ENCODE measurements around the gene PRKAG2.
A peak's percentile ranks its signal among the peaks of the same experiment; 100 is the strongest.

Gene PRKAG2

GRCh38 chr7:151687523-151688235, 189.2 kb downstream of the PRKAG2 start:
- TF ChIP-seq TAF1 (IDR thresholded peaks at IDR 0.05; ENCODE audit: low read depth) (peak; percentile 30; the same call in 1 of the 2 replicates), TEAD4 (IDR thresholded peaks at IDR 0.05) (peak; percentile 97), REST (IDR thresholded peaks at IDR 0.05; ENCODE audit: low read depth) (no peak), CREB1 (IDR thresholded peaks at IDR 0.05; ENCODE audit: low read depth) (no peak), RAD21 (IDR thresholded peaks at IDR 0.05; ENCODE audit: low read depth) (no peak), NFIC (IDR thresholded peaks at IDR 0.05) (peak; percentile 72), CEBPB (IDR thresholded peaks at IDR 0.05) (no peak), ZBTB7A (IDR thresholded peaks at IDR 0.05; ENCODE audit: low read depth) (no peak; the same call in none of the 2 replicates), FOXM1 (IDR thresholded peaks at IDR 0.05; ENCODE audit: borderline replicate concordance, low read depth) (peak; percentile 52; the same call in 1 of the 2 replicates), EP300 (IDR thresholded peaks at IDR 0.05; ENCODE audit: borderline replicate concordance) (peak; percentile 85), TCF12 (IDR thresholded peaks at IDR 0.05; ENCODE audit: low read depth) (peak; percentile 87), YY1 (IDR thresholded peaks at IDR 0.05; ENCODE audit: low read depth) (peak; percentile 64; the same call in 1 of the 2 replicates), EGR1 (IDR thresholded peaks at IDR 0.05) (no peak)
- TF ChIP-seq, protein P1, sequence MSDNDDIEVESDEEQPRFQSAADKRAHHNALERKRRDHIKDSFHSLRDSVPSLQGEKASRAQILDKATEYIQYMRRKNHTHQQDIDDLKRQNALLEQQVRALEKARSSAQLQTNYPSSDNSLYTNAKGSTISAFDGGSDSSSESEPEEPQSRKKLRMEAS (IDR thresholded peaks at IDR 0.05): peak; percentile 88
- TF ChIP-seq, protein P2, sequence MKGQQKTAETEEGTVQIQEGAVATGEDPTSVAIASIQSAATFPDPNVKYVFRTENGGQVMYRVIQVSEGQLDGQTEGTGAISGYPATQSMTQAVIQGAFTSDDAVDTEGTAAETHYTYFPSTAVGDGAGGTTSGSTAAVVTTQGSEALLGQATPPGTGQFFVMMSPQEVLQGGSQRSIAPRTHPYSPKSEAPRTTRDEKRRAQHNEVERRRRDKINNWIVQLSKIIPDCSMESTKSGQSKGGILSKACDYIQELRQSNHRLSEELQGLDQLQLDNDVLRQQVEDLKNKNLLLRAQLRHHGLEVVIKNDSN (IDR thresholded peaks at IDR 0.05): no peak

DNA sequence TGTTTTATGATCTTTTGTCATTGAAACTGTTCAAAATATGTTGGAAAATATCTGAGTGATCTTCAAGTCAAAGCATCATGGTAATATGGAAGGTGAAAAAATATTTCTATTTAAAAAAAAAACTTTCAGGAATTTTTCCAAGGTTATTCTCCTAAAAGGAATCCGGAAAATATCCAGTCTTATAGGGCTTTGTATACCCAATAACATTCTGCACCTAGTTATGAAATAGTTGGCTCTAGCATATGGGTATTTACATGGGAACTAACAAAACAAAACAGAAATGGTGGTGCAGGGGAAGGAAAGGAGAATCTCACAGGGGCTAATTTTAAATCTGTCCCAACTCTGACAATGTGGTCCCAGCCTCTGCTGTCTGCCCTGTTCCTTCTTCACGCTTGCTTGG, 190.1 kb downstream of the PRKAG2 start:
- TF ChIP-seq TEAD4 (IDR thresholded peaks at IDR 0.05): no peak
- TF ChIP-seq, protein P1 (IDR thresholded peaks at IDR 0.05): no peak
- no peak for TF ChIP-seq RAD21 (IDR thresholded peaks at IDR 0.05; ENCODE audit: low read depth)

GRCh38 chr7:151686016-151686766, 190.7 kb downstream of the PRKAG2 start:
- no peak for TF ChIP-seq EP300 (IDR thresholded peaks at IDR 0.05; ENCODE audit: borderline replicate concordance)
- TF ChIP-seq FOXM1 (IDR thresholded peaks at IDR 0.05; ENCODE audit: borderline replicate concordance, low read depth): no peak
- no peak for TF ChIP-seq REST (IDR thresholded peaks at IDR 0.05; ENCODE audit: low read depth)
- TF ChIP-seq TEAD4 (IDR thresholded peaks at IDR 0.05): no peak
- TF ChIP-seq, protein P1 (IDR thresholded peaks at IDR 0.05): no peak
- TF ChIP-seq TAF1 (IDR thresholded peaks at IDR 0.05; ENCODE audit: low read depth): no peak
- TF ChIP-seq YY1 (IDR thresholded peaks at IDR 0.05; ENCODE audit: low read depth): no peak
- TF ChIP-seq, protein P2 (IDR thresholded peaks at IDR 0.05): no peak

DNA sequence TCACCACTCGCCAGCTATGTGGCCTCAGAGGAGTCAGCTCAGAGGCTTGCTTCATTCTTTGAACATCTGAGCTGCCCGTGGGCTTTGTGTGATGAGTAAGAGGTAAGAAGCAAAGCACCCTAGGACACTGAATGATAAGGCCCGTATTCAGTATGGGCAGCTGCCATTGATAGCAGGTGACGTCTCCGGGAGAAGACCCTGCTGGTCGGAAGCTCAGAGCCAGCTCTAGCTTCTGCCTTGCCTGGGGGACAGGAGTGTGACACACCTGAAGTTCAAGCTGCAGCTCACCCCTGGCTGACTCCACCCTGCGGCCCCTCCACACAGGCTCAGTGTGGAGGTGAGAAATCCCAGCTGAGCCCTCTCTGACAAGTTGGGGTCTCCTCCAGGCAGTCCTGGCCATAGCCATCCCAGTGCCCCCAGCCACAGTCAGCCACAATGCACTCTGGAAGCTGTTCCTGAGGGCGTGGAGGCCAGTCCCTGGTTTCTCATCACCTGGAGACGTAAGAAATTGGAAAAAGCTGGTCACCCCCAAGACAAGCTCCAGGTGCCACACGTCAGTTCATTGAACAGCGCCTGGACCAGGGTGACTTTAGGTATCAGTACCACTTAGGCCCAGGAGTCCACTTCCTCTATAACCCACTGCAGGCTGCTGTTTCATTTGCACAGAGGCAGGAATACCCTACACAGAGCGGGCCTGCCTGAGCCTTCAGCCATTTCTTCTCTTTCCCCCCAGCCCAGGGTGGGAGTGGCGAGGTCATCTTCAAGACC, 192.3 kb downstream of the PRKAG2 start:
- TF ChIP-seq CEBPB (IDR thresholded peaks at IDR 0.05) (no peak), FOXM1 (IDR thresholded peaks at IDR 0.05; ENCODE audit: borderline replicate concordance, low read depth) (no peak), TCF12 (IDR thresholded peaks at IDR 0.05; ENCODE audit: low read depth) (no peak), CREB1 (IDR thresholded peaks at IDR 0.05; ENCODE audit: low read depth) (no peak), YY1 (IDR thresholded peaks at IDR 0.05; ENCODE audit: low read depth) (no peak), REST (IDR thresholded peaks at IDR 0.05; ENCODE audit: low read depth) (no peak), ZBTB7A (IDR thresholded peaks at IDR 0.05; ENCODE audit: low read depth) (no peak), NFIC (IDR thresholded peaks at IDR 0.05) (no peak), TAF1 (IDR thresholded peaks at IDR 0.05; ENCODE audit: low read depth) (no peak), RAD21 (IDR thresholded peaks at IDR 0.05; ENCODE audit: low read depth) (no peak), TEAD4 (IDR thresholded peaks at IDR 0.05) (no peak), EP300 (IDR thresholded peaks at IDR 0.05; ENCODE audit: borderline replicate concordance) (no peak)
- TF ChIP-seq, protein P2 (IDR thresholded peaks at IDR 0.05): no peak
- TF ChIP-seq, protein P1 (IDR thresholded peaks at IDR 0.05): no peak
